IMR-90 (cell line): Measurements from ENCODE around the gene STOX2. TPM values are rescaled to one million over a fixed set of nuclear protein-coding genes. Genes with fewer than 3 reads are reported as not detected.

ENCODE experiments used
- ATAC-seq: fragments of 200-7000 bp; cut with Tn5 transposase; 2 replicates; pipeline ENCODE4 v1.9.1; 2020; ENCODE audit warnings: low read depth, mild to moderate bottlenecking, moderate library complexity
- BruUV-seq: library from RNA; stranded (reverse); fragments of 400-500 nt; replicated peaks from 2 replicates; lab custom pipeline; 2021; lab: Mats Ljungman, UMichigan
- CTCF ChIA-PET: fragments of 300-600 bp; formaldehyde crosslinking; extraction: SDS; loops from one replicate; lab custom pipeline; 2021; ENCODE audit warnings: antibody characterized with exemption; lab: Yijun Ruan, JAX
- POLR2A ChIA-PET: fragments of 300-600 bp; sonication (Branson Sonifier 250); formaldehyde crosslinking; loops from one replicate; lab custom pipeline; 2022; ENCODE audit warnings: antibody characterized with exemption; ENCODE audit not compliant: unreplicated experiment; lab: Charles Lee
- DNase-seq: peaks from one replicate; pipeline ENCODE4 v3.0.0; 2013
- H2AFZ ChIP-seq: replicated peaks from 2 replicates; pipeline ENCODE3; 2013; ENCODE audit warnings: low read length, mild to moderate bottlenecking; ENCODE audit not compliant: poor library complexity
- H2AK5ac ChIP-seq: 2 replicates; pipeline ENCODE4 v1.6.1; 2013; ENCODE audit warnings: low read depth, low read length, inconsistent platforms
- H2AK9ac ChIP-seq: replicated peaks from 2 replicates; pipeline ENCODE3; 2013; ENCODE audit warnings: mild to moderate bottlenecking, low read depth, low read length, moderate library complexity; ENCODE audit not compliant: poor library complexity
- H2BK120ac ChIP-seq: 2 replicates; pipeline ENCODE4 v1.6.1; 2013; ENCODE audit warnings: low read depth, low read length, inconsistent platforms
- H2BK15ac ChIP-seq: 3 replicates; pipeline ENCODE4 v1.6.1; 2013; ENCODE audit warnings: low read depth, low read length, inconsistent platforms
- H2BK20ac ChIP-seq: 2 replicates; pipeline ENCODE4 v1.6.1; 2013; ENCODE audit warnings: low read depth, mild to moderate bottlenecking, inconsistent platforms, low read length, moderate library complexity
- H2BK5ac ChIP-seq: 2 replicates; pipeline ENCODE4 v1.6.1; 2013; ENCODE audit warnings: mild to moderate bottlenecking, low read depth, low read length, inconsistent platforms; ENCODE audit not compliant: poor library complexity, severe bottlenecking
- H3K14ac ChIP-seq: replicated peaks from 2 replicates; pipeline ENCODE4 v1.6.1; 2013; ENCODE audit warnings: low read depth, low read length, inconsistent platforms
- H3K18ac ChIP-seq: 2 replicates; pipeline ENCODE4 v1.6.1; 2013; ENCODE audit warnings: low read depth, low read length, control low read depth
- H3K23ac ChIP-seq: 2 replicates; pipeline ENCODE4 v1.6.1; 2013; ENCODE audit warnings: low read depth, low read length, inconsistent platforms
- H3K27ac ChIP-seq: 2 replicates; pipeline ENCODE4 v1.5.1; 2013; ENCODE audit warnings: mild to moderate bottlenecking, control low read depth, low read length; ENCODE audit not compliant: insufficient read depth
- H3K27me3 ChIP-seq: 2 replicates; pipeline ENCODE4 v1.6.1; 2013; ENCODE audit warnings: low read length; ENCODE audit not compliant: control insufficient read depth, insufficient read depth
- H3K36me3 ChIP-seq: 2 replicates; pipeline ENCODE4 v1.6.1; 2013; ENCODE audit warnings: low read length, mixed read lengths; ENCODE audit not compliant: control insufficient read depth, insufficient read depth
- H3K4ac ChIP-seq: 2 replicates; pipeline ENCODE4 v1.6.1; 2013; ENCODE audit warnings: low read depth, low read length, inconsistent platforms
- H3K4me1 ChIP-seq: 2 replicates; pipeline ENCODE4 v1.6.1; 2013; ENCODE audit warnings: low read length, mixed read lengths; ENCODE audit not compliant: control insufficient read depth, insufficient read depth
- H3K4me2 ChIP-seq: 2 replicates; pipeline ENCODE4 v1.6.1; 2013; ENCODE audit warnings: low read depth, mild to moderate bottlenecking, control low read depth, low read length, moderate library complexity
- H3K4me3 ChIP-seq: 2 replicates; pipeline ENCODE4 v1.5.1; 2013; ENCODE audit warnings: low read depth, mild to moderate bottlenecking, control low read depth, low read length, moderate library complexity; ENCODE audit not compliant: insufficient read depth
- H3K56ac ChIP-seq: 2 replicates; pipeline ENCODE4 v1.6.1; 2013; ENCODE audit warnings: low read length, inconsistent platforms; ENCODE audit not compliant: insufficient read depth; ENCODE audit errors: extremely low read depth
- H3K79me1 ChIP-seq, 2 experiments: 2 replicates each; pipeline ENCODE4 v1.6.1; 2013; ENCODE audit warnings: low read length in 2 of 2, inconsistent platforms in 1 of 2, low read depth in 1 of 2
- H3K9ac ChIP-seq: 2 replicates; pipeline ENCODE4 v1.6.1; 2013; ENCODE audit warnings: low read depth, low read length, control low read depth
- H3K9me1 ChIP-seq: 2 replicates; pipeline ENCODE4 v1.6.1; 2013; ENCODE audit warnings: low read length, inconsistent platforms; ENCODE audit not compliant: insufficient read depth
- H3K9me3 ChIP-seq: 2 replicates; pipeline ENCODE4 v1.6.1; 2013; ENCODE audit warnings: low read length; ENCODE audit not compliant: control insufficient read depth, insufficient read depth
- H4K20me1 ChIP-seq: 2 replicates; pipeline ENCODE4 v1.6.1; 2013; ENCODE audit warnings: low read length, inconsistent platforms; ENCODE audit not compliant: insufficient read depth
- H4K5ac ChIP-seq: 2 replicates; pipeline ENCODE4 v1.6.1; 2013; ENCODE audit warnings: mild to moderate bottlenecking, low read depth, low read length, control low read depth
- H4K8ac ChIP-seq, 2 experiments: 2 replicates each; pipeline ENCODE4 v1.6.1; 2013; ENCODE audit warnings: low read depth in 2 of 2, low read length in 2 of 2, control low read depth in 1 of 2, inconsistent platforms in 1 of 2
- H4K91ac ChIP-seq: 2 replicates; pipeline ENCODE4 v1.6.1; 2013; ENCODE audit warnings: low read depth, low read length, inconsistent platforms; ENCODE audit not compliant: insufficient read depth
- BHLHE40 ChIP-seq: fragments of 150-350 bp; IDR thresholded peaks from 2 replicates; pipeline ENCODE4 v1.6.1; 2016; ENCODE audit warnings: mild to moderate bottlenecking, low read depth, low read length
- CEBPB ChIP-seq: IDR thresholded peaks from 2 replicates; pipeline ENCODE4 v1.6.1; 2012; ENCODE audit warnings: low read depth, low read length, improper control_type of control experiment
- CHD1 ChIP-seq: IDR thresholded peaks from 2 replicates; pipeline ENCODE4 v1.6.1; 2012; ENCODE audit warnings: low read depth, low read length, improper control_type of control experiment
- MAFK ChIP-seq: IDR thresholded peaks from 2 replicates; pipeline ENCODE4 v1.6.1; 2012; ENCODE audit warnings: low read depth, low read length, improper control_type of control experiment
- MAZ ChIP-seq: IDR thresholded peaks from 2 replicates; pipeline ENCODE4 v1.6.1; 2012; ENCODE audit warnings: low read depth, mild to moderate bottlenecking, low read length, improper control_type of control experiment, moderate library complexity, borderline replicate concordance
- MXI1 ChIP-seq: IDR thresholded peaks from 2 replicates; pipeline ENCODE4 v1.6.1; 2012; ENCODE audit warnings: low read depth, mild to moderate bottlenecking, low read length, moderate library complexity, borderline replicate concordance
- POLR2A ChIP-seq: IDR thresholded peaks from 2 replicates; pipeline ENCODE4 v1.6.1; 2012; ENCODE audit warnings: mild to moderate bottlenecking, low read depth, low read length
- RAD21 ChIP-seq: IDR thresholded peaks from 2 replicates; pipeline ENCODE4 v1.6.1; 2012; ENCODE audit warnings: low read length, improper control_type of control experiment
- RCOR1 ChIP-seq: IDR thresholded peaks from 2 replicates; pipeline ENCODE4 v1.6.1; 2012; ENCODE audit warnings: mild to moderate bottlenecking, low read length, improper control_type of control experiment; ENCODE audit not compliant: insufficient replicate concordance
- SMC3 ChIP-seq: fragments of 150-350 bp; IDR thresholded peaks from 2 replicates; pipeline ENCODE4 v1.6.1; 2016; ENCODE audit warnings: low read depth, mild to moderate bottlenecking, antibody characterized with exemption, low read length, moderate library complexity
- WGBS, 2 experiments: methylation state at CpG; one replicate each; pipeline versions ENCODE4 v1.1.5 to v1.1.7; 2013; ENCODE audit warnings: missing lambda C conversion rate in 2 of 2; ENCODE audit not compliant: insufficient read length in 1 of 2; ENCODE audit errors: extremely low coverage in 2 of 2; 5-methylcytosine and 5-hydroxymethylcytosine counted together
- dilution Hi-C: fragments of 300-500 bp; cut with HindIII; formaldehyde crosslinking; loops from one replicate; pipeline ENCODE4 v1.14.3; 2018; ENCODE audit warnings: low sequenced_read_pairs; ENCODE audit not compliant: unreplicated experiment
- in situ Hi-C: fragments of 300-500 bp; cut with MboI; formaldehyde crosslinking; loops from 3 replicates; pipeline ENCODE4 v1.14.3; 2019; ENCODE audit warnings: low sequenced_read_pairs, inconsistent platforms, mixed read lengths
- intact Hi-C: fragments of 100-400 bp; cut with micrococcal nuclease; formaldehyde crosslinking; loops from 2 replicates; pipeline ENCODE4 v1.10.0; 2022
- polyA plus RNA-seq, 3 experiments: library from polyadenylated mRNA; depleted of rRNA; stranded (reverse); fragments of >200 nt; gene quantifications; 2 replicates each; pipeline ENCODE4 v1.2.3, GENCODE V29; 2012; ENCODE audit warnings: low replicate concordance in 1 of 3
- total RNA-seq: library from RNA; depleted of rRNA; stranded (reverse); fragments of >200 nt; gene quantifications from 2 replicates; pipeline ENCODE4 v1.2.3, GENCODE V29; 2012
- TF ChIP-seq, protein P1 (sequence below): fragments of 150-350 bp; IDR thresholded peaks from 2 replicates; pipeline ENCODE4 v1.6.1; 2017; ENCODE audit warnings: mild to moderate bottlenecking, antibody characterized with exemption, low read length, low read depth
- TF ChIP-seq, protein P2 (sequence below): fragments of 150-350 bp; IDR thresholded peaks from 2 replicates; pipeline ENCODE4 v1.6.1; 2016; ENCODE audit warnings: low read depth, mild to moderate bottlenecking, low read length, moderate library complexity, borderline replicate concordance

Gene STOX2
- total and polyA plus RNA-seq, 2 of the 4 experiments (the other 2 are of a cell fraction): 1.1 to 5.4 TPM

DNA sequence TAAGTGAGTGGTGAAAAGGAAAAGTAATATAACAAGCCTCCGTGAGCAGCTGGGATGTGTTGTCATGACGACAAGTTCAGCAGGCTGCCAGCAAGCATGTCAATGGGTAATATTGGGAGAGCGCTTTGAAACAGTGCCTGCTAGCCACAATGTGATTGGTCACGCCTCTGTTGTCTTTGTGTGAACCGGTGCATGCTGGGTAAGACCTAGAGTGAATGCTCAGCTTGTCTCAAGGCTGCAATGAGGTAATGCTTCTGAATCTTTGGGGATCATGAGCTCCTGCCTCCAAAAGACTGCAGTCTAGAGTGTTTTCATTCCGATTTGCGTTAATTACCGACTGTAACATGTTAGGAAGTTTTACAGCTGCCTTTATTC is 54.9 kb downstream of the STOX2 start:
- ChIA-PET CTCF (interaction anchor here (0.6 kb wide), 1 partner anchor 80 kb away, joined by 3 read pairs; no protein-coding TSS in a partner anchor), POLR2A (no interaction called here)
- H3K14ac ChIP-seq: no peak overlapping the region
- H2BK120ac ChIP-seq: no peak overlapping the region
- H3K4me2 ChIP-seq: peak overlapping the region; percentile 73
- no TSS peak for BruUV-seq
- no peaks in the 10 kb centered on the region for H3K9me3 ChIP-seq
- H3K79me1 ChIP-seq: no peaks in the 10 kb centered on the region
- in situ Hi-C loops: no loop called here
- H3K36me3 ChIP-seq: no peaks in the 10 kb centered on the region
- H4K20me1 ChIP-seq: no peaks in the 10 kb centered on the region
- no peak overlapping the region for H4K91ac ChIP-seq
- H3K9me1 ChIP-seq: no peaks in the 10 kb centered on the region
- peak; percentile 98 for ATAC-seq
- no peak overlapping the region for H3K27ac ChIP-seq
- peak overlapping the region; percentile 0 for H2AFZ ChIP-seq
- WGBS, 2 experiments: 0% methylated on average over 2 of the region's 8 CpGs; no CpG with 5 or more reads in 1 of the 2 experiments
- H2BK20ac ChIP-seq: no peak overlapping the region
- H2AK5ac ChIP-seq: no peak overlapping the region
- no peak overlapping the region for H4K8ac ChIP-seq
- H2BK5ac ChIP-seq: no peak overlapping the region
- no peak overlapping the region for H3K9ac ChIP-seq
- no peak overlapping the region for H2BK15ac ChIP-seq
- no peak overlapping the region for H4K5ac ChIP-seq
- intact Hi-C loops: no loop called here
- peaks cover 3% of the 10 kb centered on the region; the same call in 1 of the 2 replicates for H3K4me1 ChIP-seq
- DNase-seq: peak; percentile 72
- no peak overlapping the region for H3K4ac ChIP-seq
- no peak for TF ChIP-seq CHD1
- TF ChIP-seq MAFK: no peak
- no peak for TF ChIP-seq BHLHE40
- TF ChIP-seq RAD21: no peak
- TF ChIP-seq, protein P1, sequence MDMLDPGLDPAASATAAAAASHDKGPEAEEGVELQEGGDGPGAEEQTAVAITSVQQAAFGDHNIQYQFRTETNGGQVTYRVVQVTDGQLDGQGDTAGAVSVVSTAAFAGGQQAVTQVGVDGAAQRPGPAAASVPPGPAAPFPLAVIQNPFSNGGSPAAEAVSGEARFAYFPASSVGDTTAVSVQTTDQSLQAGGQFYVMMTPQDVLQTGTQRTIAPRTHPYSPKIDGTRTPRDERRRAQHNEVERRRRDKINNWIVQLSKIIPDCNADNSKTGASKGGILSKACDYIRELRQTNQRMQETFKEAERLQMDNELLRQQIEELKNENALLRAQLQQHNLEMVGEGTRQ: no peak
- TF ChIP-seq RCOR1: no peak
- no peak for TF ChIP-seq MXI1
- no peak for TF ChIP-seq CEBPB
- no peak for TF ChIP-seq POLR2A
- TF ChIP-seq, protein P2, sequence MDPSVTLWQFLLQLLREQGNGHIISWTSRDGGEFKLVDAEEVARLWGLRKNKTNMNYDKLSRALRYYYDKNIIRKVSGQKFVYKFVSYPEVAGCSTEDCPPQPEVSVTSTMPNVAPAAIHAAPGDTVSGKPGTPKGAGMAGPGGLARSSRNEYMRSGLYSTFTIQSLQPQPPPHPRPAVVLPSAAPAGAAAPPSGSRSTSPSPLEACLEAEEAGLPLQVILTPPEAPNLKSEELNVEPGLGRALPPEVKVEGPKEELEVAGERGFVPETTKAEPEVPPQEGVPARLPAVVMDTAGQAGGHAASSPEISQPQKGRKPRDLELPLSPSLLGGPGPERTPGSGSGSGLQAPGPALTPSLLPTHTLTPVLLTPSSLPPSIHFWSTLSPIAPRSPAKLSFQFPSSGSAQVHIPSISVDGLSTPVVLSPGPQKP: no peak
- no peak for TF ChIP-seq MAZ
- TF ChIP-seq SMC3: no peak
- H2AK9ac ChIP-seq: no peak overlapping the region
- no peak overlapping the region for H3K18ac ChIP-seq
- dilution Hi-C loops: no loop called here
- no peaks in the 10 kb centered on the region for H3K27me3 ChIP-seq
- H3K56ac ChIP-seq: no peak overlapping the region
- H3K4me3 ChIP-seq: peak overlapping the region; percentile 24; the same call in 1 of the 2 replicates
- H3K23ac ChIP-seq: no peak overlapping the region
